Activated CD4-positive, alpha-beta memory T cell treated with anti-CD3 and anti-CD28 coated beads for 36 hours (primary cell): Measurements from ENCODE around the gene TSC1. TPM values are rescaled to one million over a fixed set of nuclear protein-coding genes. Genes with fewer than 3 reads are reported as not detected.
A peak's percentile ranks its signal among the peaks of the same experiment; 100 is the strongest.

Source experiments
- CTCF ChIA-PET: fragments of 350-600 bp; sonication (Branson Sonifier 250); formaldehyde crosslinking; loops from one replicate; lab custom pipeline; 2021; ENCODE audit warnings: antibody characterized with exemption, inconsistent platforms; lab: Charles Lee
- POLR2A ChIA-PET: fragments of 350-600 bp; sonication (Branson Sonifier 250); formaldehyde crosslinking; loops from one replicate; lab custom pipeline; 2021; ENCODE audit warnings: antibody characterized with exemption; lab: Charles Lee
- DNase-seq: peaks from one replicate; pipeline ENCODE4 v3.0.0-alpha.2; 2020
- H3K27ac Mint-ChIP-seq: one replicate; pipeline ENCODE4 v1.8.0; 2021; ENCODE audit warnings: mixed read lengths
- H3K27me3 Mint-ChIP-seq: one replicate; pipeline ENCODE4 v1.8.0; 2021; ENCODE audit warnings: mixed read lengths
- H3K36me3 Mint-ChIP-seq: one replicate; pipeline ENCODE4 v1.8.0; 2021; ENCODE audit warnings: mixed read lengths
- H3K4me1 Mint-ChIP-seq: one replicate; pipeline ENCODE4 v1.8.0; 2021; ENCODE audit warnings: low read depth, mixed read lengths
- H3K4me3 Mint-ChIP-seq: one replicate; pipeline ENCODE4 v1.8.0; 2021; ENCODE audit warnings: mild to moderate bottlenecking, mixed read lengths
- H3K9me3 Mint-ChIP-seq: one replicate; pipeline ENCODE4 v1.8.0; 2021; ENCODE audit warnings: mixed read lengths
- intact Hi-C: fragments of 100-400 bp; cut with micrococcal nuclease; formaldehyde crosslinking; loops from one replicate; pipeline ENCODE4 v1.15.1; 2023
- total RNA-seq, 2 experiments: library from RNA; stranded (reverse); gene quantifications; one replicate each; pipeline ENCODE4 v1.2.3, GENCODE V29; 2021

Gene TSC1
- total RNA-seq, 2 experiments from 2014 or later = 19.6 to 23.6 TPM

DNA sequence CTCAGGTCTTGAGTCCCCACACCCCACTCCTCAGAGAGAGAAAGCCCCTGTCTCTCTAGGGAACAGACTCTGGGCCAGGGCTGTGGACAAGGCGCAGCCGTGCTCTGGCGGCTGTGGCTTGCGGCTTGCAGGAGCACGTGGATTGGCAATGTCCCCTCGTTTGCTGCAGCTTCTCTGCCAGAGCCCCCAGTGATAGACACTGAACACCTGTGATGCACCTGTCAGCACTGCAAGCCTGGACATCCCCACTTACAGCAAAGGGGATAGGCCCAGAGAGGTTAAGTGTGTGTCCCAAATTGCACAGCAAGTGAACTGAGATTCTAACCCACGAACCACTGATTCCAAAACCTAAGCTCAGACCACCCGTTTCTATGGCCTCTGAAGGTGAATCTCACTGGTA, 41.1 kb upstream of the TSC1 start:
- H3K4me3 Mint-ChIP-seq = no peak overlapping the region
- no peak overlapping the region for H3K27ac Mint-ChIP-seq
- H3K4me1 Mint-ChIP-seq = no peaks in the 10 kb centered on the region
- ChIA-PET POLR2A (no interaction called here), CTCF (no interaction called here)
- intact Hi-C loops = no loop called here
- no peaks in the 10 kb centered on the region for H3K36me3 Mint-ChIP-seq
- peaks cover 2% of the 10 kb centered on the region for H3K9me3 Mint-ChIP-seq
- DNase-seq = no peak
- H3K27me3 Mint-ChIP-seq = peaks cover 18% of the 10 kb centered on the region

DNA sequence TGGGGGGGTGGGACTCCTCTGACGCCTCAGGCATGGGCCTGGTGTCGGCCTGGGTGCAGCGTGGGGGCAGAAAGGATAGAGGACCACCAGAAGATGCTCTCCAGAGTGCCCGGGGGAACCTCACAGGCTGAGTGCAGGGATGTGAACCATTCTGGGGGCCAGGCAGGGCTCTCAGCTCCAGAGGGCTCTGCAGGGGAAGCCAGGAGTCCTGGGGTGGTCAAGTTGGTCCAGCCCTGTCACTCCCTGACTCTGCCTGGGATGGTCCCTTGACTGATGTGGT, 40.6 kb upstream of the TSC1 start:
- Mint-ChIP-seq H3K4me3 (no peak overlapping the region), H3K27ac (no peak overlapping the region), H3K36me3 (no peaks in the 10 kb centered on the region), H3K9me3 (no peaks in the 10 kb centered on the region), H3K4me1 (no peaks in the 10 kb centered on the region), H3K27me3 (peaks cover 16% of the 10 kb centered on the region)
- CTCF ChIA-PET = no interaction called here
- DNase-seq = no peak
- intact Hi-C loops = no loop called here
- POLR2A ChIA-PET = no interaction called here

- intact Hi-C loops = no loop called here
- Mint-ChIP-seq H3K4me1 (no peaks in the 10 kb centered on the region), H3K9me3 (no peaks in the 10 kb centered on the region), H3K36me3 (no peaks in the 10 kb centered on the region), H3K27ac (no peak overlapping the region), H3K27me3 (peaks cover 20% of the 10 kb centered on the region), H3K4me3 (no peak overlapping the region)
- ChIA-PET CTCF (no interaction called here), POLR2A (no interaction called here)
- DNase-seq = no peak
Measured at GRCh38 chr9:132984202-132985070, 40.0 kb upstream of the TSC1 start.

GRCh38 chr9:132983491-132984201, 39.2 kb upstream of the TSC1 start:
- Mint-ChIP-seq H3K4me3 (no peak overlapping the region), H3K36me3 (no peaks in the 10 kb centered on the region), H3K4me1 (peaks cover 1% of the 10 kb centered on the region), H3K27me3 (peaks cover 25% of the 10 kb centered on the region), H3K27ac (no peak overlapping the region), H3K9me3 (no peaks in the 10 kb centered on the region)
- ChIA-PET CTCF (no interaction called here), POLR2A (no interaction called here)
- DNase-seq = no peak
- intact Hi-C loops = no loop called here

DNA sequence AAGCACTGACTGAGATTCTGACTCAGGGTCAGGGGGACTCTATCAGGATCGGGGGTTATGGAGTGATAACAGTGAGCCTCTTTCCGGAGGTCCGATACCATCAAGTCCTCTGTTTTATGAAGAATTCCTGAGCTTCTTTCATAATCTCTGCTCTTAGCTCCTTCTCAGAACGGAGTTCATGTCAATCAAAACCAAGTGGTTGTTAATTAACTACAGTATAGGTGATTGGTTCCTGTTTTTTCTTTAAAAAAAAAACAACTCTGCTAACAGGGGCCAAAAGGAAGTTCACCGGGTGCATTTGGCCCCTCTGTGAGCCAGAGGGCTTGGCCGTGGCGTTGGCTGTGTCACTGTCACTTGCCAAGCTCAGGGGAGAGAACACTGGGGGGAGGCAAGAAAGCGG, 38.0 kb upstream of the TSC1 start:
- ChIA-PET CTCF (no interaction called here), POLR2A (no interaction called here)
- intact Hi-C loops = no loop called here

DNA sequence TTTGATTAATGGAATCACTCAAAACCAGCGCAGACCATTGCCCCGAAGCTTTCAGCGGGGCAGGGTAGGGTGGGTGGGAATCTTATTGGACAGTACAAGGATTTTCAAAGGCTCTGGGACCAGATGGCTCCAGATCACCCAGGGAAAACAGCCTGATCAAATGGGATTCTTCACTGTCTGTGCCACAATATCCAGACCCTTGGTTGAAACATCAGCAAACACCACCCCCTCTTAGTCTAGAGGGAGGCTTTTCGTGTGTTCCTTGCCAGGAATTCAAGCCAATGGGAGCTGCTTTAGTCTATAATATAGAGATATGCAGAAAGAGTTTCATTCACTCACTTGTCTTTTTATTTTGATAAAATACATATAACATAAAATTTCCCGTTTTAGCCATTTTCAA, 35.7 kb upstream of the TSC1 start:
- intact Hi-C loops = no loop called here
- CTCF ChIA-PET = interaction anchor here (1.7 kb wide), 1 partner anchor 42 kb away, joined by 4 read pairs; no protein-coding TSS in a partner anchor
- Mint-ChIP-seq H3K27ac (no peak overlapping the region), H3K36me3 (no peaks in the 10 kb centered on the region), H3K9me3 (no peaks in the 10 kb centered on the region), H3K4me3 (no peak overlapping the region), H3K27me3 (peaks cover 33% of the 10 kb centered on the region), H3K4me1 (peaks cover 4% of the 10 kb centered on the region)
- DNase-seq = no peak
- POLR2A ChIA-PET = no interaction called here

More for the DNA sequence above, 38.0 kb upstream of the TSC1 start:
- DNase-seq = no peak
- peaks cover 4% of the 10 kb centered on the region for H3K4me1 Mint-ChIP-seq
- H3K36me3 Mint-ChIP-seq = no peaks in the 10 kb centered on the region
- H3K9me3 Mint-ChIP-seq = no peaks in the 10 kb centered on the region
- no peak overlapping the region for H3K4me3 Mint-ChIP-seq
- H3K27me3 Mint-ChIP-seq = peaks cover 30% of the 10 kb centered on the region
- no peak overlapping the region for H3K27ac Mint-ChIP-seq

GRCh38 chr9:132978451-132979131, 34.2 kb upstream of the TSC1 start, which contains the start of gene GFI1B:
Gene GFI1B, plus strand, starts transcription at chr9:132978694. Its CDS starts 7,985 bp downstream, at chr9:132986679.
- H3K27me3 Mint-ChIP-seq = peaks cover 32% of the 10 kb centered on the region
- H3K9me3 Mint-ChIP-seq = no peaks in the 10 kb centered on the region
- no peak within 1 kb of the TSS for H3K4me3 Mint-ChIP-seq
- H3K27ac Mint-ChIP-seq = no peak within 1 kb of the TSS
- peaks cover 4% of the 10 kb centered on the region for H3K4me1 Mint-ChIP-seq
- ChIA-PET CTCF (interaction anchor here (0.7 to 1.6 kb wide), 6 partner anchors 20 to 168 kb away, joined by 3 read pairs; no protein-coding TSS in a partner anchor), POLR2A (no interaction called here)
- no peak for DNase-seq
- no peaks in the 10 kb centered on the region for H3K36me3 Mint-ChIP-seq
- intact Hi-C loops = no loop called here

- H3K4me3 Mint-ChIP-seq = no peak overlapping the region
- CTCF ChIA-PET = interaction anchor here (0.7 to 1.6 kb wide), 10 partner anchors 9 to 169 kb away, joined by 3 to 5 read pairs (median 3); no protein-coding TSS in a partner anchor
- peaks cover 4% of the 10 kb centered on the region for H3K4me1 Mint-ChIP-seq
- no peak overlapping the region for H3K27ac Mint-ChIP-seq
- H3K36me3 Mint-ChIP-seq = no peaks in the 10 kb centered on the region
- POLR2A ChIA-PET = no interaction called here
- no peaks in the 10 kb centered on the region for H3K9me3 Mint-ChIP-seq
- DNase-seq = no peak
- peaks cover 32% of the 10 kb centered on the region for H3K27me3 Mint-ChIP-seq
- intact Hi-C loops = no loop called here
Measured at GRCh38 chr9:132978112-132978450, 33.7 kb upstream of the TSC1 start.

GRCh38 chr9:132976571-132976970, 32.2 kb upstream of the TSC1 start:
- peaks cover 32% of the 10 kb centered on the region for H3K27me3 Mint-ChIP-seq
- CTCF ChIA-PET = interaction anchor here (0.6 to 1.2 kb wide), 7 partner anchors 10 to 1183 kb away, joined by 3 to 7 read pairs (median 3); no protein-coding TSS in a partner anchor
- no peaks in the 10 kb centered on the region for H3K36me3 Mint-ChIP-seq
- H3K4me1 Mint-ChIP-seq = peaks cover 4% of the 10 kb centered on the region
- no peak overlapping the region for H3K27ac Mint-ChIP-seq
- H3K9me3 Mint-ChIP-seq = no peaks in the 10 kb centered on the region
- POLR2A ChIA-PET = no interaction called here
- no peak overlapping the region for H3K4me3 Mint-ChIP-seq
- DNase-seq = no peak
- intact Hi-C loops = no loop called here

DNA sequence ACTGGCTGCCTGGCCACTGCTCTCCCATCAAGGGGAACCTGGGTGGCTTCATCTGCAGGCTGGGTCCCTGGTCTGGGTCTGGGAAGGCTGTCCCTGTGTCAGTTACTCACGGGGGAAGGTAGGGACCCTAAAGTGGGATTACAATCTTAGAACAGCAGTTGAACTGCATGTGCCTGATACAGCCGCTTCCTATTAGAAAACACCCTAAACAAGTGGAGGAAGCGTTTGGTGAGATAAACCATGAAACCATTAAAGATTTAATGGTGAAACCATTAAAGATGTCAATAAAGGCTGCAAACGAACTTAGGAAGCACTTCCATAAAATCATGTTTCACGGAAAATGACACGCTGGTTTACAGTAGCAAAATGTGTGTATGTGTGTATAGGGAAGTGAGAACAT, 31.5 kb upstream of the TSC1 start:
- H3K27ac Mint-ChIP-seq = no peak overlapping the region
- ChIA-PET CTCF (interaction anchor here (1.0 to 1.5 kb wide), 4 partner anchors 40 to 168 kb away, joined by 3 read pairs; no protein-coding TSS in a partner anchor), POLR2A (no interaction called here)
- no peaks in the 10 kb centered on the region for H3K36me3 Mint-ChIP-seq
- DNase-seq = no peak
- H3K4me3 Mint-ChIP-seq = no peak overlapping the region
- intact Hi-C loops = no loop called here
- H3K9me3 Mint-ChIP-seq = no peaks in the 10 kb centered on the region
- peaks cover 4% of the 10 kb centered on the region for H3K4me1 Mint-ChIP-seq
- peaks cover 31% of the 10 kb centered on the region for H3K27me3 Mint-ChIP-seq

DNA sequence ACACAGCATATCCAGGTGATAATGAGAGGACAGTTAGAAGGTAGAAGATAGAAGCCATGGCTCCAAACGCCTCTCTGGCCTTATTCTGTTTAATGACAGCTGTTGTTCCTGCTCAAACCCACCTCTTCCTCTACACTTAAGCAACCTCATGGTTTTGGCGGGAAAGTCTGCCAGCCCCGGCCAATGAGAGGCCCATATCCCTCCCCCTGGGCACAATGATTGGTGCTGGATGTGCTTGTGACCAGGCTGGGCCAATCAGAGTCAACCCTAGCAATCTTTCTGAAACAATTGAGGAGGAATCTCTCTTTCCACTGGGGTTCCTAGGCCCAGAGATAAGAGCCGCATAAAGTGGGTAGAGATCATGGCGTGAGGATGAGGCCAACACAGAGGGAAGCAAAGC, 29.3 kb upstream of the TSC1 start:
- no peak overlapping the region for H3K27ac Mint-ChIP-seq
- POLR2A ChIA-PET = no interaction called here
- H3K36me3 Mint-ChIP-seq = no peaks in the 10 kb centered on the region

DNA sequence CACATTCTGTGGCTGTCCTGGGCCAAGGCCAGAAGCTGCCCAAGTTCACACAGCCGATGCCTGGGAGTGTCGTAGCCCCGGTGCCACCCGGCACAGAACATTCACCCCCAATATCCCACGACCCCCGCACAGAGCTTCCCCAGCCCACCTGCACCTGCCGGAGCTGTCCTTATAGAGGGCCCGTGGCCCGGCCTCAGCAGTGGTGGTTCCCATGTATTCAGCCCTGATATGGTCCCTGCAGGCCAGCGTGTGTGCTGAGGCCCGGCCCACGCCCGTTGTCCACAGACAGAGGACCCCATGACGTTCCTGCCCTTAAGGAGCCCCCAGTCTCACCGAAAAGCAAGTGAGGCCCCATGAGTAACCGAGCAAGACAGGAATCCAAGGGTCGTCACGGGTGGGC, 28.8 kb upstream of the TSC1 start:
- CTCF ChIA-PET = interaction anchor here (0.7 to 1.5 kb wide), 7 partner anchors 11 to 561 kb away, joined by 3 to 4 read pairs (median 3); no protein-coding TSS in a partner anchor
- Mint-ChIP-seq H3K4me3 (no peak overlapping the region), H3K27ac (no peak overlapping the region), H3K9me3 (no peaks in the 10 kb centered on the region), H3K4me1 (no peaks in the 10 kb centered on the region), H3K36me3 (no peaks in the 10 kb centered on the region), H3K27me3 (peaks cover 12% of the 10 kb centered on the region)
- POLR2A ChIA-PET = no interaction called here
- intact Hi-C loops = no loop called here
- no peak for DNase-seq

More for the DNA sequence above, 29.3 kb upstream of the TSC1 start:
- intact Hi-C loops = no loop called here
- peak; percentile 43 for DNase-seq
- CTCF ChIA-PET = interaction anchor here (0.7 to 2.1 kb wide), 5 partner anchors 22 to 170 kb away, joined by 3 to 6 read pairs (median 3); partner anchors contain the start of gene TSC1
- no peak overlapping the region for H3K4me3 Mint-ChIP-seq
- no peaks in the 10 kb centered on the region for H3K9me3 Mint-ChIP-seq
- H3K4me1 Mint-ChIP-seq = peaks cover 4% of the 10 kb centered on the region
- H3K27me3 Mint-ChIP-seq = peaks cover 16% of the 10 kb centered on the region
